GM23338 (cell line): ENCODE measurements around the gene SLC30A1. TPM values are rescaled to one million over a fixed set of nuclear protein-coding genes. Genes with fewer than 3 reads are reported as not detected.

Source experiments
- ATAC-seq: fragments of 200-7000 bp; cut with Tn5 transposase; 3 replicates; pipeline ENCODE4 v1.9.1; 2020
- DNase-seq: peaks from one replicate; pipeline ENCODE4 v3.0.0-alpha.2; 2015; ENCODE audit warnings: low spot score
- H2AFZ ChIP-seq: fragments of 200-600 bp; sonication (generic); 2 replicates; pipeline ENCODE4 v1.8.0; 2016; ENCODE audit warnings: antibody characterized with exemption, mild to moderate bottlenecking, moderate library complexity
- H3F3A ChIP-seq: fragments of 200-600 bp; sonication (generic); replicated peaks from 2 replicates; pipeline ENCODE4 v1.8.0; 2017; ENCODE audit warnings: antibody characterized with exemption, mixed run types, low read depth
- H3K27ac ChIP-seq: fragments of 200-600 bp; sonication (generic); 2 replicates; pipeline ENCODE4 v1.6.1; 2016; ENCODE audit warnings: low read depth
- H3K27me3 ChIP-seq: fragments of 200-600 bp; sonication (generic); 2 replicates; pipeline ENCODE4 v1.8.0; 2016; ENCODE audit warnings: mild to moderate bottlenecking, mixed run types, moderate library complexity; ENCODE audit not compliant: insufficient read depth
- H3K36me3 ChIP-seq: fragments of 200-600 bp; sonication (generic); 2 replicates; pipeline ENCODE4 v1.8.0; 2016; ENCODE audit warnings: mild to moderate bottlenecking; ENCODE audit not compliant: insufficient read depth
- H3K4me1 ChIP-seq: fragments of 200-600 bp; sonication (generic); 2 replicates; pipeline ENCODE4 v1.8.0; 2016; ENCODE audit warnings: mild to moderate bottlenecking, moderate library complexity; ENCODE audit not compliant: insufficient read depth
- H3K4me2 ChIP-seq: fragments of 200-600 bp; sonication (generic); 2 replicates; pipeline ENCODE4 v1.7.1; 2017; ENCODE audit warnings: mixed run types
- H3K4me3 ChIP-seq: fragments of 200-600 bp; sonication (generic); 2 replicates; pipeline ENCODE4 v1.6.1; 2016; ENCODE audit warnings: mixed run types
- H3K79me2 ChIP-seq: fragments of 200-600 bp; sonication (generic); replicated peaks from 2 replicates; pipeline ENCODE4 v1.8.0; 2017; ENCODE audit warnings: mild to moderate bottlenecking; ENCODE audit not compliant: insufficient read depth
- H3K9me2 ChIP-seq: fragments of 200-600 bp; sonication (generic); 2 replicates; pipeline ENCODE4 v1.8.0; 2017; ENCODE audit not compliant: insufficient read depth
- H4K20me1 ChIP-seq: fragments of 200-600 bp; sonication (generic); replicated peaks from 2 replicates; pipeline ENCODE4 v1.8.0; 2017; ENCODE audit warnings: mild to moderate bottlenecking; ENCODE audit not compliant: insufficient read depth
- H3K27ac Mint-ChIP-seq: 2 replicates; pipeline ENCODE4 v1.8.0; 2020; ENCODE audit warnings: inconsistent platforms, mild to moderate bottlenecking, moderate library complexity, mixed read lengths
- H3K27me3 Mint-ChIP-seq: 3 replicates; pipeline ENCODE4 v1.8.0; 2022; ENCODE audit warnings: low read depth, mild to moderate bottlenecking, moderate library complexity, mixed read lengths, inconsistent platforms; ENCODE audit not compliant: insufficient read depth, poor library complexity
- H3K36me3 Mint-ChIP-seq: 3 replicates; pipeline ENCODE4 v1.8.0; 2021; ENCODE audit warnings: low read depth, mild to moderate bottlenecking, inconsistent platforms, moderate library complexity, mixed read lengths
- H3K4me1 Mint-ChIP-seq: 3 replicates; pipeline ENCODE4 v1.8.0; 2020; ENCODE audit warnings: mild to moderate bottlenecking, inconsistent platforms, mixed read lengths
- H3K4me3 Mint-ChIP-seq: 3 replicates; pipeline ENCODE4 v1.8.0; 2021; ENCODE audit warnings: moderate library complexity, mild to moderate bottlenecking, inconsistent platforms, mixed read lengths
- H3K9me3 Mint-ChIP-seq: 3 replicates; pipeline ENCODE4 v1.8.0; 2020; ENCODE audit warnings: moderate library complexity, mild to moderate bottlenecking, inconsistent platforms, mixed read lengths
- CREB1 ChIP-seq: fragments of 250-450 bp; sonication (Bioruptor Pico); IDR thresholded peaks from 2 replicates; pipeline ENCODE4 v1.5.0; 2020; ENCODE audit warnings: low read depth, mild to moderate bottlenecking, moderate library complexity
- POLR2AphosphoS5 ChIP-seq: IDR thresholded peaks from 2 replicates; pipeline ENCODE4 v1.6.1; 2016; ENCODE audit warnings: antibody characterized with exemption, low read depth
- ZNF114 ChIP-seq: fragments of 250-450 bp; sonication (Bioruptor Pico); IDR thresholded peaks from 2 replicates; pipeline ENCODE4 v1.5.0; 2020; ENCODE audit warnings: mild to moderate bottlenecking, moderate library complexity
- polyA plus RNA-seq: library from polyadenylated mRNA; unstranded; fragments of >200 nt; fragmentation: Nextera tagmentation; extraction: Ambion mirVana; gene quantifications from 2 replicates; pipeline ENCODE4 v1.2.1, GENCODE V29; 2016
- total RNA-seq: library from RNA; depleted of rRNA; stranded (reverse); fragments of >200 nt; shearing (Covaris generic); gene quantifications from 2 replicates; pipeline ENCODE4 v1.2.3, GENCODE V29; 2014
- TF ChIP-seq, protein P1 (sequence below): fragments of 250-450 bp; sonication (Bioruptor Pico); IDR thresholded peaks from 2 replicates; pipeline ENCODE4 v1.5.0; 2020; ENCODE audit warnings: mild to moderate bottlenecking, moderate library complexity
- TF ChIP-seq, protein P2 (sequence below): IDR thresholded peaks from 2 replicates; pipeline ENCODE4 v1.6.1; 2016; ENCODE audit warnings: antibody characterized with exemption

The SLC30A1 gene
- total and polyA plus RNA-seq, 2 experiments from 2014 or later = 3.3 to 17.7 TPM

DNA sequence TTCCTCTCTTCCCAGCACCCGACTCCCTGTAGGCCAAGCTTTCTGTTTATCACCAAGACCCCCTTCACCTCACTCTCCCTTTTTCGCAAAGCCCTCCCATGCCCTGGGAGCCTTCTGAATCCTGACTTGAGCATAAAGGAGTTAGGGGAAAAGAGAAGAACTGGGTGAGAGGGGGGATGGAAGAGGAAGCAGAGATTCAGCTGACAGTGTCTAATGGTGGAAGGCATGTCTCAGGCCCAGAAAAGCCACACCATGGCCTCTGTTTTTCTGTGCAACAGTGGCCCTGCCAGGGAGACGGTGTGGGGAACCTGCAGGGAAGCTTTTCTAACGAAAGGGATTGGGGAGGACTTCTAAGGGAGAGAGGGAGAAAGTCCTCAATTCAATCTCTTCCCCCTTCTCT lies 32.9 kb upstream of the SLC30A1 start:
- H2AFZ ChIP-seq = no peak overlapping the region
- no peak overlapping the region for H3K4me2 ChIP-seq
- H3K36me3 ChIP-seq = no peaks in the 10 kb centered on the region
- ATAC-seq = no peak
- DNase-seq = no peak
- no peaks in the 10 kb centered on the region for H4K20me1 ChIP-seq
- Mint-ChIP-seq H3K9me3 (no peaks in the 10 kb centered on the region), H3K36me3 (no peaks in the 10 kb centered on the region), H3K27me3 (peaks cover 4% of the 10 kb centered on the region), H3K4me3 (no peak overlapping the region), H3K27ac (no peak overlapping the region; the same call in 1 of the 2 replicates), H3K4me1 (peaks cover 6% of the 10 kb centered on the region; the same call in 1 of the 3 replicates)
- H3K9me2 ChIP-seq = 0 out of 2 replicates have a peak, but pooled peaks cover 5% of the 10 kb centered on the region
- H3K4me1 ChIP-seq = no peaks in the 10 kb centered on the region
- H3K27me3 ChIP-seq = no peaks in the 10 kb centered on the region
- no peak overlapping the region for H3K27ac ChIP-seq
- no peak overlapping the region for H3K4me3 ChIP-seq
- TF ChIP-seq ZNF114 (CRISPR knock-in tag) = no peak
- no peaks in the 10 kb centered on the region for H3K79me2 ChIP-seq
- H3F3A ChIP-seq = no peaks in the 10 kb centered on the region

DNA sequence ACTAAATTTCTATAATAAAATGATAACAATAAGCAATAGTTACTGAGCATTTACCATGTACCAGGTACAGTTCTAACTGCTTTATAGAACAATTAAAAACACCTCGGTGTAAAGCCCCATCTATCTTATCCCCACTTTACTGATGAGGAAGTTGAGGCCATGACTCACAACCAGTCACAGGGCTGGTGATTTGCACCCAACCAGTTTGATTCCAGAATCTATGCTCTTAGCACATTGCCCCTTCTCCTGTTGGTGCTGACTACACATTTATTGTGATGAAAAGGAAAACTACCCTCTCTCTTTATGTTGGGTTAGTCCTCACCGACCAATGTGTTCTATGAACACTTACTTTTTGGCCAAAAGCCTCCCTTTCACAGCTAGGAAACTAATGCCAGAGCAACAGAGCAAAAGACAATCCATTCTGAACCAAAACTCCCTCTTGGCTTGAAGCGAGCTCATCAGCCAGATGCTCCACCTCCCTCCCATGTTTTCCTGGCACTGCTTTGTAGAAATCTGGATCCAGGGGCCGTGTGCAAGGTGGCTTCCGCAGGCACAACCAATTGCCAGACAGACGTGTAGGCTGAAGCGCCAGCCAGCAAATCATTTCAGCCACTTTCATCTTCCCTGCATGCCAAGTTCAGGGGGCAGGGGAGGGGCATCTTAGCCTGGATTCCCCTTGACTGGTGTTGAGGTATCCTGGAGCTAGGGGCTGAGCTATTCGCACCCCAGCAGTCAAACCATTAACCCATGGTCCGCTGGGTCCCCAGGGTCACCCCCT lies 32.0 kb upstream of the SLC30A1 start:
- ATAC-seq (no peak), DNase-seq (no peak)
- Histone ChIP-seq H3K36me3 (no peaks in the 10 kb centered on the region), H3K4me2 (no peak overlapping the region), H3K79me2 (no peaks in the 10 kb centered on the region), H2AFZ (no peak overlapping the region), H3K4me1 (no peaks in the 10 kb centered on the region), H3K27me3 (no peaks in the 10 kb centered on the region), H3K9me2 (0 out of 2 replicates have a peak, but pooled peaks cover 5% of the 10 kb centered on the region), H3K4me3 (no peak overlapping the region), H3K27ac (no peak overlapping the region), H4K20me1 (no peaks in the 10 kb centered on the region), H3F3A (no peaks in the 10 kb centered on the region)
- Mint-ChIP-seq H3K27ac (no peak overlapping the region), H3K27me3 (peaks cover 4% of the 10 kb centered on the region), H3K36me3 (no peaks in the 10 kb centered on the region), H3K9me3 (no peaks in the 10 kb centered on the region), H3K4me3 (no peak overlapping the region), H3K4me1 (peaks cover 6% of the 10 kb centered on the region; the same call in 1 of the 3 replicates)
- TF ChIP-seq CREB1 (CRISPR knock-in tag) = no peak

DNA sequence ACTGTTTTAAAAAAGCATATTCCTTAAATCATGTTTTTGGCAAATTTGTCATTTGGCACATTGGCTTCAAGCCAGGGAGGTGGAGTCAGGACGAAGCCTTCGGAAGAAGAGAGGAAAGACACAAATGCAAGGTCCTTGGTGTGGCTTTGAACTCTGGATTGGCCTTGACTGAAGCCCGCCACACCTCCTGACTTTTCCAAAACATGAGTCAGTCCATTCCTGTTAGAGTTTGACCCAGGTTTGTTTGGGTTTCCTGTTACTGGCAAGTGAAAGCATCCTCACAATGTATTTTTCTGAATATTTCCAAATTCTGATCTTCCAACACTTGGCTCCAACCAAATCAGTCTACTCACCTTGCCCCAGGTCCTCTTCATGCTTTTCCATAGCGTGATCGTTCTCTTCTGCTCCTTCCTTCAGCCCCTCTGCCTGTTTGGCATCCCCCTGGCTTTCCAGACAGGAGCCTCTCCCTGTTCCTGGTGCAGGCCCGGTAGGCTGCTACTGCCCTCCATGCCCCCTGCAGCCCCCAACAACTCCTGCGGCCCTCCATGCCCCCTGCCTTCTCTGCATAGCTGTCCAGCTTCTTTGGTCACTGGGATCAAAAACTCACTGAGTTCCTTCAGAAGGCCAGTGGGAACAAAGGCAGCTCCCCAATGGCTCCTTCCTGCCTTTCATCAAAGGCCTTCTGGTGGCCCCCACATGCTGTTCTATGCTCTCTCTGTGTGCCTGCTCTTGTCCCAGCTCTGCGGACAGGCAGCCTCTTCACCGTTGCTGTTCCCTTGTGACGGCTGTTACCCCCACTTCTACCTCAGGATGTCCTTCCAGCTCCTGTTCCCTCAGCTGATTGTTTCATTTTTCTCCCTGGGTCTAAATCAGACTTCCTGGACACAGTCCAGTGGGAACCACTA lies 30.4 kb upstream of the SLC30A1 start:
- ATAC-seq (no peak), DNase-seq (no peak)
- no peaks in the 10 kb centered on the region for H3K79me2 ChIP-seq
- H3K9me3 Mint-ChIP-seq = no peaks in the 10 kb centered on the region
- H3K27ac ChIP-seq = no peak overlapping the region
- no peak overlapping the region for H3K4me3 ChIP-seq
- no peaks in the 10 kb centered on the region for H3F3A ChIP-seq
- no peak overlapping the region for H3K4me2 ChIP-seq
- H3K27me3 ChIP-seq = no peaks in the 10 kb centered on the region
- H3K9me2 ChIP-seq = 0 out of 2 replicates have a peak, but pooled peaks cover 5% of the 10 kb centered on the region
- no peak overlapping the region for H3K27ac Mint-ChIP-seq
- no peak overlapping the region; the same call in 1 of the 2 replicates for H2AFZ ChIP-seq
- no peaks in the 10 kb centered on the region for H3K36me3 Mint-ChIP-seq
- H3K4me1 ChIP-seq = no peaks in the 10 kb centered on the region
- peaks cover 6% of the 10 kb centered on the region; the same call in 1 of the 3 replicates for H3K4me1 Mint-ChIP-seq
- H3K27me3 Mint-ChIP-seq = peaks cover 4% of the 10 kb centered on the region
- no peaks in the 10 kb centered on the region for H4K20me1 ChIP-seq
- H3K36me3 ChIP-seq = no peaks in the 10 kb centered on the region
- no peak overlapping the region for H3K4me3 Mint-ChIP-seq
- TF ChIP-seq ZNF114 (CRISPR knock-in tag) (no peak), POLR2AphosphoS5 (no peak)
- TF ChIP-seq, protein P1, sequence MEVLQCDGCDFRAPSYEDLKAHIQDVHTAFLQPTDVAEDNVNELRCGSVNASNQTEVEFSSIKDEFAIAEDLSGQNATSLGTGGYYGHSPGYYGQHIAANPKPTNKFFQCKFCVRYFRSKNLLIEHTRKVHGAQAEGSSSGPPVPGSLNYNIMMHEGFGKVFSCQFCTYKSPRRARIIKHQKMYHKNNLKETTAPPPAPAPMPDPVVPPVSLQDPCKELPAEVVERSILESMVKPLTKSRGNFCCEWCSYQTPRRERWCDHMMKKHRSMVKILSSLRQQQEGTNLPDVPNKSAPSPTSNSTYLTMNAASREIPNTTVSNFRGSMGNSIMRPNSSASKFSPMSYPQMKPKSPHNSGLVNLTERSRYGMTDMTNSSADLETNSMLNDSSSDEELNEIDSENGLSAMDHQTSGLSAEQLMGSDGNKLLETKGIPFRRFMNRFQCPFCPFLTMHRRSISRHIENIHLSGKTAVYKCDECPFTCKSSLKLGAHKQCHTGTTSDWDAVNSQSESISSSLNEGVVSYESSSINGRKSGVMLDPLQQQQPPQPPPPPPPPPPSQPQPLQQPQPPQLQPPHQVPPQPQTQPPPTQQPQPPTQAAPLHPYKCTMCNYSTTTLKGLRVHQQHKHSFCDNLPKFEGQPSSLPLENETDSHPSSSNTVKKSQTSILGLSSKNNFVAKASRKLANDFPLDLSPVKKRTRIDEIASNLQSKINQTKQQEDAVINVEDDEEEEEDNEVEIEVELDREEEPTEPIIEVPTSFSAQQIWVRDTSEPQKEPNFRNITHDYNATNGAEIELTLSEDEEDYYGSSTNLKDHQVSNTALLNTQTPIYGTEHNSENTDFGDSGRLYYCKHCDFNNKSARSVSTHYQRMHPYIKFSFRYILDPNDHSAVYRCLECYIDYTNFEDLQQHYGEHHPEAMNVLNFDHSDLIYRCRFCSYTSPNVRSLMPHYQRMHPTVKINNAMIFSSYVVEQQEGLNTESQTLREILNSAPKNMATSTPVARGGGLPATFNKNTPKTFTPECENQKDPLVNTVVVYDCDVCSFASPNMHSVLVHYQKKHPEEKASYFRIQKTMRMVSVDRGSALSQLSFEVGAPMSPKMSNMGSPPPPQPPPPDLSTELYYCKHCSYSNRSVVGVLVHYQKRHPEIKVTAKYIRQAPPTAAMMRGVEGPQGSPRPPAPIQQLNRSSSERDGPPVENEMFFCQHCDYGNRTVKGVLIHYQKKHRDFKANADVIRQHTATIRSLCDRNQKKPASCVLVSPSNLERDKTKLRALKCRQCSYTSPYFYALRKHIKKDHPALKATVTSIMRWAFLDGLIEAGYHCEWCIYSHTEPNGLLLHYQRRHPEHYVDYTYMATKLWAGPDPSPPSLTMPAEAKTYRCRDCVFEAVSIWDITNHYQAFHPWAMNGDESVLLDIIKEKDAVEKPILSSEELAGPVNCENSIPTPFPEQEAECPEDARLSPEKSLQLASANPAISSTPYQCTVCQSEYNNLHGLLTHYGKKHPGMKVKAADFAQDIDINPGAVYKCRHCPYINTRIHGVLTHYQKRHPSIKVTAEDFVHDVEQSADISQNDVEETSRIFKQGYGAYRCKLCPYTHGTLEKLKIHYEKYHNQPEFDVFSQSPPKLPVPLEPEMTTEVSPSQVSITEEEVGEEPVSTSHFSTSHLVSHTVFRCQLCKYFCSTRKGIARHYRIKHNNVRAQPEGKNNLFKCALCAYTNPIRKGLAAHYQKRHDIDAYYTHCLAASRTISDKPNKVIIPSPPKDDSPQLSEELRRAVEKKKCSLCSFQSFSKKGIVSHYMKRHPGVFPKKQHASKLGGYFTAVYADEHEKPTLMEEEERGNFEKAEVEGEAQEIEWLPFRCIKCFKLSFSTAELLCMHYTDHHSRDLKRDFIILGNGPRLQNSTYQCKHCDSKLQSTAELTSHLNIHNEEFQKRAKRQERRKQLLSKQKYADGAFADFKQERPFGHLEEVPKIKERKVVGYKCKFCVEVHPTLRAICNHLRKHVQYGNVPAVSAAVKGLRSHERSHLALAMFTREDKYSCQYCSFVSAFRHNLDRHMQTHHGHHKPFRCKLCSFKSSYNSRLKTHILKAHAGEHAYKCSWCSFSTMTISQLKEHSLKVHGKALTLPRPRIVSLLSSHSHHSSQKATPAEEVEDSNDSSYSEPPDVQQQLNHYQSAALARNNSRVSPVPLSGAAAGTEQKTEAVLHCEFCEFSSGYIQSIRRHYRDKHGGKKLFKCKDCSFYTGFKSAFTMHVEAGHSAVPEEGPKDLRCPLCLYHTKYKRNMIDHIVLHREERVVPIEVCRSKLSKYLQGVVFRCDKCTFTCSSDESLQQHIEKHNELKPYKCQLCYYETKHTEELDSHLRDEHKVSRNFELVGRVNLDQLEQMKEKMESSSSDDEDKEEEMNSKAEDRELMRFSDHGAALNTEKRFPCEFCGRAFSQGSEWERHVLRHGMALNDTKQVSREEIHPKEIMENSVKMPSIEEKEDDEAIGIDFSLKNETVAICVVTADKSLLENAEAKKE (CRISPR knock-in tag) = no peak
- TF ChIP-seq, protein P2, sequence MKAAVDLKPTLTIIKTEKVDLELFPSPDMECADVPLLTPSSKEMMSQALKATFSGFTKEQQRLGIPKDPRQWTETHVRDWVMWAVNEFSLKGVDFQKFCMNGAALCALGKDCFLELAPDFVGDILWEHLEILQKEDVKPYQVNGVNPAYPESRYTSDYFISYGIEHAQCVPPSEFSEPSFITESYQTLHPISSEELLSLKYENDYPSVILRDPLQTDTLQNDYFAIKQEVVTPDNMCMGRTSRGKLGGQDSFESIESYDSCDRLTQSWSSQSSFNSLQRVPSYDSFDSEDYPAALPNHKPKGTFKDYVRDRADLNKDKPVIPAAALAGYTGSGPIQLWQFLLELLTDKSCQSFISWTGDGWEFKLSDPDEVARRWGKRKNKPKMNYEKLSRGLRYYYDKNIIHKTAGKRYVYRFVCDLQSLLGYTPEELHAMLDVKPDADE = no peak
